ENCODE measurements around the gene APP.
"Not testable (repeated sequence)": the region's sequence is repeated elsewhere in the genome, so short reads cannot be mapped to it uniquely, and the experiment has no call there.

DNA sequence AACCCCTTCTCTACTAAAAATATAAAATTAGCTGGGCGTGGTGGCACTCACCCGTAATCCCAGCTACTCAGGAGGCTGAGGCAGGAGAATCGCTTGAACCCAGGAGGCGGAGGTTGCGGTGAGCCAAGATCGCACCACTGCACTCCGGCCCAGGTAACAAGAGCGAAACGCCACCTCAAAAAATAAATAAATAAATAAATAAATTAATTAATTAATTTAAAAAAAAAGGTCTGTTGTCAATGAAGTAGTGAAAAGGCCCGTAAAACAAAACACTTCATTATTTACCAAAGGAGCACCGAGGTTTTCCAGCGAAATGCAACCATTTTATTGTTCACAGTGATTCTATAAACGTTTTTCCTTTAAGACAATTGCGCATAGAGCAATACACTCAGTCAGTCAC lies 39.5 kb downstream of the APP start:
- TF ChIP-seq EZH2, EZH2phosphoT487 (IDR thresholded peaks at IDR 0.05): not testable (repeated sequence)
- TF ChIP-seq, protein P1, sequence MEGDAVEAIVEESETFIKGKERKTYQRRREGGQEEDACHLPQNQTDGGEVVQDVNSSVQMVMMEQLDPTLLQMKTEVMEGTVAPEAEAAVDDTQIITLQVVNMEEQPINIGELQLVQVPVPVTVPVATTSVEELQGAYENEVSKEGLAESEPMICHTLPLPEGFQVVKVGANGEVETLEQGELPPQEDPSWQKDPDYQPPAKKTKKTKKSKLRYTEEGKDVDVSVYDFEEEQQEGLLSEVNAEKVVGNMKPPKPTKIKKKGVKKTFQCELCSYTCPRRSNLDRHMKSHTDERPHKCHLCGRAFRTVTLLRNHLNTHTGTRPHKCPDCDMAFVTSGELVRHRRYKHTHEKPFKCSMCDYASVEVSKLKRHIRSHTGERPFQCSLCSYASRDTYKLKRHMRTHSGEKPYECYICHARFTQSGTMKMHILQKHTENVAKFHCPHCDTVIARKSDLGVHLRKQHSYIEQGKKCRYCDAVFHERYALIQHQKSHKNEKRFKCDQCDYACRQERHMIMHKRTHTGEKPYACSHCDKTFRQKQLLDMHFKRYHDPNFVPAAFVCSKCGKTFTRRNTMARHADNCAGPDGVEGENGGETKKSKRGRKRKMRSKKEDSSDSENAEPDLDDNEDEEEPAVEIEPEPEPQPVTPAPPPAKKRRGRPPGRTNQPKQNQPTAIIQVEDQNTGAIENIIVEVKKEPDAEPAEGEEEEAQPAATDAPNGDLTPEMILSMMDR (IDR thresholded peaks at IDR 0.05), result not testable (repeated sequence)

Measured in neural progenitor cell (in vitro differentiated cells).